Measurements from ENCODE around the gene SLC38A8.

SLC38A8 gene

DNA sequence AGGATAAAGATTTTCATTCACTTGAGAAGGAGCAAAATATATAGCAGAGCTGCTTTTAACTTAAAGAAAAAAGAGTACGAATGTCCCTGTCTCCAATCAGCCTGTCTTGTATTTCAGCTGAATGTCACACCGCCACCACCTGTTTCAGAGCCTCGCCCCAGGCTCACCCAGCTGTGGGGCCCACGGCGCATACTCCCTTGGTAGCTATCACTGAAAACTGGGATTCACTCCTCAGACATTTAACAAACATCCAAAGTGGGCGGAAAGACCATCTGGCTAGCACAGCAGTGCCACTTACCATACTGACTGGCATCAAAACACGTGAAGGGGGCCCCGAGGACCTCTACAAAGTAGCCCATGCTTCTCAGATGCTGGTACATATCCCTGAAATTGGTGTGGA, 25.4 kb upstream of the SLC38A8 start:
- no peak for DNase-seq

DNA sequence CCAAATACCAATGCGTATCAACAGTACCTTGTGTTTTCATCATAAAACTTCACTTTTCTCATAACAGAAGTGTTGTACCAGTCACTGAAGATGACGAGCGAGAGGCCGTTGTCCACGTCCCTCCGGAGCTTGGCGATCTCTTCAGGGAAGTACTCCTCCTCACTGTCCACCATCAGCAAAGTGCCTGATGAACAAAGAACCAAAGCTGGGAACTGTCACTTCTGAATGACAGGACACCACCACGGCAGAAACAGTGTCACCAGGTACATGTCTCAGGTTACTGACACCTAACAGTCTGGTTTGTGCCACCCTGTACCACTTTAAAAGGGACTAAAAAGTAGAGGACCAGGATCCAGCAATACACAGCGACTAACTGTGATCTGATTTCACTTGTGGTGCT, 25.0 kb upstream of the SLC38A8 start:
- DNase-seq: no peak

DNA sequence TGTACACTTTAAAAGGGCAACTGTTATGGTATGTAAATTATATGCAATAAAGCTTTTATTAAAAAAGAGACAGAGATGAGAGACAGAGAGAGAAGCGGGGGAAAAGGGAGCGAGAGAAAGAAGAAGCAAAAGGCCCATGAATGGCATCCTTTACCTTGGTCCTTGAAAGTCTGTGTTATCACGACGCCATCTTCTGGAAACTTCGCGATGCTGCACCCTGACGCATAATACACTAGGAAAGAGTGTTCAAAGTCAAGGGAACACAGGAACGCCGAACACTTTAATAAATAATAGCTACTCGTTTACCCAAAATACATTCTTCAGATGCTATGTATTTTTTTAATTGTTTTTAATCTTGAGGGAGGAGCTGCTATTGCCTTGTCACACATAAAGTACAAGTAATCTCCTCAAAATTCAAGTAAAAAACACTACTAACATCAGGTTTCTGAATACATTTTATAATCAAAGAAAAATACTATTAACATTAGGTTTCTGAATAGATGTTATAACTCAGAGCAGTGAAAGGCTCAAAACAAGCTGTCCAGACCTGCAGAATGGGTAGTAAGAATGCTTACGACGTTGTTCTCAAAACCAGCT, 23.0 kb upstream of the SLC38A8 start:
- peak; percentile 51 for DNase-seq

DNA sequence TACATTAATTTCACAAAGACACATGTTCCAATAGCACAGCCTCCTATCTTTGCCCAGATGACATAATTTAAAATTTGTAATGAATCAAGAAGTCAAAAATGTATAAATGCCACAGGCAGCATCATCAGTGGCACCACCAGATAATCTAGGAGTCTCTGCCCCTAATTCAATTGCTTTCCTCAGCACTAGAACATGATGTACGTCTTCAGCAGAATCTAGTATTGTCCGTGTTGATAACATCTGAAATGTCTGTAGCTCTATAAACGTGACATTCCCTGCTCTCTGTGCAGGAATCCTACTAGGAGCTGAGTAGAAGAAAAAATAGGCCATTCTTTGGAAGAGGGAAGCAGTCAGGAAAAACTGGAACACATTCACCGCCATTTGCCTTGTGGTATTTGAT, 21.4 kb upstream of the SLC38A8 start:
- DNase-seq: no peak

DNA sequence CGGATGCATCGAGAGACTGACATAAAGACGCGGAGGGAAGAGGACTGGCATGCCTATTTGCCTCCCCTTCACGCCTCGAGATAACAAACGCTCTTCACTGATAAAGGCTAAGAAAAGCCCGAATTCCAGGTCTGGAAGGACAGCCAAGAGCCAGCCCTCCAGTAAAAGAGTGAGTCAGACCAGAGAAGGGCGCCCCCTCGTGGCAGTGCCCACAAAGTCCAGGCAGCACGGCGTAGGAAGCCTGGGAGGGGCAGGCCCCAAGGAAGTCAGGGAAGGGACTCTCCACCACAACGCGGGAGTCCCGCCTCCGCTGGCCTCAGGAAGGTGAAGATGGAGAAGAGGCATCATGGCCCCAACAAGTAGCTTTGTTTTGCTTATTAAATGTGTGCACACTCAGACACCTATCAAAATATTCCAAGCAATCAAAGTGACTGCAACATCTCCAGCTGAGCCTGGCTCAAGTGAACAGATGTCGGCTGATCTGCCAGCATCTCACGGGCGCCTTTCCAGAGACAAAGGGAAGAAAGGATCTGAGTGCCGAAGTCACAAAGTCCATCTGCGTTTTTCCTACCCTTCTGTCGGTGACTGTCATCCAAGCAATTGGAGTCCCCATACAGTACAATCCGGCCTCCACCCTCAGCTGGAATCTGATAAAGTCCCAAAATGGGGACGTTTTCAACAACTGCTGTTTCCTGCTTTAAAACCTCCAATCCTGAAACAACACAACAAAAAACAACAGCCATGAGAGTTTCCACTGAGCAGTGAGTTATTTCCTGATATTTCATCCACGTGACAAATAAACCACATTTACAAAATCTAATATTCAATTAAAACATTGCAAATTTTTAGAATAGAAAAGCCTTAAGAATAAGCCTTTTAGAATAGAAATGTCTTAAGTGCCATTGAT, 20.4 kb upstream of the SLC38A8 start:
- DNase-seq: peak; percentile 30

DNA sequence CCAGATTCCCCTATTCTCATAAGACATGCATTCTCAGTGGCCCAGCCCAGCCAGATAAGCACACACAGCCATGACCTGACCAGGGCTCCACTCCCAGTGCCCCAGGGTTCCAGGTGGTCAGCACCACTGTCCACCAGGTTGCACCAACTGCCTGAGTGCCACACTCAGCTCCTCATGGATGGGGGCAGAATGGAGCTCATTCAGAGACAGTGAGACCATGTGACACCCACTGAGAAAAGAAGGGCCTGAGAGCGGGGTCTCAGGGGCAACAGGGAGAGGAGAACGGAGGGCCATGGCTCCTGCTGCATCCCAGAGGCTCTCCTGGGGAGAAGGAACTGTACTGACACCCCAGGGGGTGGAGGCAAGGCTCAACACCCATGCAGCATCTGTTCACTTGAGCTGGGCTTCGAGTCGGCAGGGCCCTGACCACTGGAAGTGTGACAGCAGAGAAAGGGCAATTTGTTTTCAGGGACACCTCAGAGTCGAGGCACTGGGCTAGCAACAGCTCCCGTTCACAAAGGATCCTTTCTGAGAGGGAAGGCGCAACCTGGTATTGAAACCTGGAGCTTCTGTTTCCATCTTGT, 18.7 kb upstream of the SLC38A8 start:
- no peak for DNase-seq

DNA sequence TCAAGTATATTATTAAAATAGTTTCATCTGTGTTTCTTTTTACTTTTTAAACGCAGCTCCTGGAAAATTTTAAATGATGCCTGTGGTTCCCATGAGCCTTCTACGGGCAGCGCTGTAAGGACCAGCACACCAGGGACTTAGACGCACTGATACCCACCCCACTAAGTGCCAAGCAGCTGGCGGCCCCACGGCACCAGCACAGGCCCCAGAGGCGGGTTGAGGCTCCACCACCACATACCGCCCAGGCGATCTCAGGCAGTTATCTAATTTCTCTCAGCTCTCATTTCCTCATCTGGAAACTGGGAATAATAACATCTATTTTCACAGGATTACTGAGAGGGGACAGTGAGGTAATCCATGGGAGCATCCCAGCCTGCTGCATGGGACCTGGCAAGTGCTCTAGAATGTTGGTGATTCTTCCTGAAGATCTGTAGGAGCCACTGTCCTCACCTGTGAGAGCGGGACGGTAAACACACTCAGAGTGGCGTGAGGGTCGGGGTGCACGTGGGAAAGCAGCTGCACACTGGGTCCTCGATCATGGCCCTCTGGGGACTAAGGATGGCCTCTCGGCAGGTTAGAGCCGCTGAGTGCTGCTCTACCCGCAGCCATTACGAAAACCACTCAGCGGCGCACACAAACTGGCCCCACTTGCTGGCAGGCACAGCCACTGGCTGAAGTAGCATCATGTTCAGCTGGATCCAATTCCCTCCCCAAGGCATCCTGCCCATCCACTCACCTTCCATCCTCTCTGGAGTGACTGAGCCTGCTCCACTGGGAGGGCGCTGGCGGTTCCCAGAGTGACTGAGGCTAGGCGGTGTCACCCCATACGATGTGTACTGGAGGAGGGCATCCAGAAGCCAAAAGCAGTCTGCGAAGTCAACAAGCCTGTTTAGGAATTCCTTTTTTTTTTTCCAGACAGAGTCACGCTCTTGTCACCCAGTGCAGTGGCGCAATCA, 17.6 kb upstream of the SLC38A8 start:
- no peak for DNase-seq

DNA sequence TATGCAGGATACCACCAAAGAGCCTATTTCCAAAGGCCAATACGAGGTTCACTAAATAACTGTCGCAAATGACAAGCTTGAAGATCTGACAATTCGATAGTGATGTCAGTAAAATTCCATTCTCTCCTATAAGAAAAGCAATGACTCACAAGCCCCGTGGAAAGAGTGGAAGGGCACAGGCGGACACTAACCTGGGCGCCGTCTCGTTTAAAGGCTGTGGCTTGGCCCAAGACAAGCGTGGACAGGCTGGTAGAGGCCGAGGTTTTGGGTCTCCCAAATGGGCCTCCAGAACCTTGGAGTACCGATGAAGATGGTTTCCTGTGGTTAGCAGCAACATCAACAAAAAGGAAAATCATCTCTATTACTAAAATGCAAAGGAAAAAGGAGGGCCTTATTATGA, 16.5 kb upstream of the SLC38A8 start:
- DNase-seq: no peak

DNA sequence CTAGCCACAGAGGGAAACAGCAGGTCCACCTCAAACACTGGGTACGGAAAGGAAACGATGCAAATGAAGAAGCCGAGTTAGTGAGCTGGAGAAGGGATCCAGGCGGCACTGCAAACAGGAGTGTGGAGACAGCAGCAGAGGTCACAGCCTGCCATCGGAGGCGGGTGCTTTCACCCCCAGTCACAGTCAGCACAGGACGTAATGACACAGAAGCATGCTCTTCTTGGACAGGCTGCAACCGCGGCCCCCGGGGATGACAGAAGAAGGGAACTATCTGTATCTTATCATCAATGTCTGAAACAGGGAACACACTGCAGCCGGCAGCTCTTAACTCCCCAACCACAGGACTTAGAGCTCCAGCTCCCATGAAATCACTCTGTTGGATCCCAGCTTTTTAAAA, 16.1 kb upstream of the SLC38A8 start:
- DNase-seq: no peak

DNA sequence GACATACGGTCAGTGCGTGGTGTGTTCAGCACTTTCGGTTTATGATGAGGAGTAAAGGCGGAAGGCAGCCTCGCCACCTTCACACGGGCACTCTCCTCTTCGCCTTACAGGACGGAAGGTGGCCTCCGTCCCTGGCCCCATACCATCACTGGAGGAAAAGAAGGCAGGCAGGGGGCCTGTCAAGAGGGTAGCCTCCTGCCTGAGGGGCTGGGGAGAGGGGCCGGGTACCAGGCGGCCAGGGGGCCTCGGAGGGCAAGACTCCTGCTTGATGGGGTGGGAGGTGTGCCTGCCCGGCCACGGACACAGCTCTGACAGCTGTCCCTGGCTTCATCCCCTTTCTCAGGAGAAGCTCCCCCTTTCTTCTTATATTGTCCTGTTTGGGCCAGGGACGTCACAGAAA, 15.6 kb upstream of the SLC38A8 start:
- no peak for DNase-seq

DNA sequence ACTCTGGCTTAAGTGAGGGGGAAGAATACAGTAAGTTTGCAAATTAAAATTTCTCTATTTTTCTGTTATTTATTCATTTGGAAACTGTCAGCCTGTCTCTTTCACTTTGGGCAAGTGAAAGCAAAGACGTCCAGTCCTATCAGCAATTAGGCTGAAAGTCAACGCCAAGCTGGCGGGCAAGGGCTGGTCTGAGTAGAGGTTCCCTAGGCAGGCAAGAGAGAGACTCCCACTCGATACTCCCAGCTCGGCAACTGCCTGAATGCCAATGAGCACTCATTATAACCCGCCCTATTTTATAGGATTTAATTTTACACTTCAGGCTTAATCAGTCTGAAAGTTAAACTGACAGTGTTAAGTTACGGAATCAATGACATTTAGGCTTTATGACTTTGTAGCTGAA, 14.3 kb upstream of the SLC38A8 start:
- DNase-seq: no peak

DNA sequence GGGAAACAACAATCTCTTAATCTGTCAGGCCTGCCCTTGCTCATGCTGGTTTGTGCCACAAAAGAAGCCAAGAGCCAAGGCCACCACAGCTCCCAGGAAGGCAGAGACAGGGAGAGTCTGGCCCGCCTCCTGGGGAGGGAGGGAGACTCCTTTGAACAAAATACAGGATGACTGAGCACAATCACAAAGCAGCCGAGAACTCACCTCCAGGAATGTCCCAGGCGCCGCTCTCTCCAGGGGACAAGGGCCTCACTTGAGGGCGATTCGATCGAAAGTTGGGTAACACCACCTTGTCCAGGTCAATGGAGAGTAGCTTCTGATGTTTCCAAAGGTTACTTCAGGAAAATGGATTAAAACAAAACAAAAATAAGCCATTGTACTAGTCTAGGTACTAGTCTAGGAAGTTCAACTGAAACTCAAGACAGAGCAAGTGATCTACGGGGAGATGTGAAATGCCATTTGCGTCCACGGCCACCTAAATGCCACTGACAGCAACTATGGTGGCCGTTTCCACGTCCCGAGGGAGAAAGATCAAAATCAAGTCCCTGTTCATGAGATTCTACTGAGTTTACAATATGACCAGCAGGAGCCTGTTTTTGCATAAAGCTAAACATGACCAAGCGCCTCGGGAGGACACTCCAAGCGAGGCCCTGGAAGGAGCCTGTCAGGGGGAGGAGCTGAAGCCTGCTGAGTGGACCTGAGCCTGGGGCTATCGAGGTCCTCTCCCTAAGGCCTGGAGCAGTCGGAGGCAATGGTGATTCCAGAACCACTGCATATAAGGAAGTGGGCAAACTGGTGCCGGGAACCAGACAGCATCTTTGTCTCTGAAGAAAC, 13.4 kb upstream of the SLC38A8 start:
- DNase-seq: no peak

DNA sequence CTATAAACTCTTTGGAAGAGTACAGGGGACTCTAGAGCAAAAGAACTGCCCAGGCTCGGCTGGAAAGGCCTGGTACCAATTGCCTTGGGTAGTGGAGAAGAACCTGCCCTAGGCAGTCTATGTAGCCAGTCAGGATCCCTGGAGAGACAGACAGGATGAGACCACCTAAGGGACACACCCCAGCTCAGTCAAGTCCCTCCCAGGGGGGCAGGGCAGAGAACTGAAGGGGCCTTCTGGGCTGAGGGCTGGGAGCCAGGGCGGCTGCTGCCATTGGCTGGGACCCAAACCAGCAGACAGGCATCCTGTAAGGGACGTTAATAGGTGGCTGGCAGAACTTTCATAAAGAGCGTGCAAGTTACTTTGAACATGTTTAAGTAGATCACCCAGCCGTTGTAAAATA, 12.8 kb upstream of the SLC38A8 start:
- no peak for DNase-seq

DNA sequence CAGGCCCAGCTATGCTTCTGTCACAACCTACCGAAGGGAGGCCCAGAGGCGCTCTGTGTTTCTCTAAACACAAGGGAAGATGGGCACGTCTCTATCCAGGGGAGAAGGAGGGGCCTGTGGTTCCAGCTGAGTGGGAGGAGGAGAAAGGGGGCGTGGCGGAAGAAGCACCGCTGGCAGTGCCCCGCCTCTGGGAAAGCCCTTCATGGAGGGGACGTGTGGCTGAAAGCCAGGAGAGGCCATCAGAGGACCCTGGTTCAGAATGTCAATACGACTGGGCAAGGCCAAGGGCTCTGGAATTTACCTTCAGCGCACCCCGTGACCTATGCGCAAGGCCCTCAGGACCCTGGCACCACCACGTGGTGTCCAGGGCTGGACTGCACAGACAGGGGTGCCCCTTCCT, 12.3 kb upstream of the SLC38A8 start:
- no peak for DNase-seq

DNA sequence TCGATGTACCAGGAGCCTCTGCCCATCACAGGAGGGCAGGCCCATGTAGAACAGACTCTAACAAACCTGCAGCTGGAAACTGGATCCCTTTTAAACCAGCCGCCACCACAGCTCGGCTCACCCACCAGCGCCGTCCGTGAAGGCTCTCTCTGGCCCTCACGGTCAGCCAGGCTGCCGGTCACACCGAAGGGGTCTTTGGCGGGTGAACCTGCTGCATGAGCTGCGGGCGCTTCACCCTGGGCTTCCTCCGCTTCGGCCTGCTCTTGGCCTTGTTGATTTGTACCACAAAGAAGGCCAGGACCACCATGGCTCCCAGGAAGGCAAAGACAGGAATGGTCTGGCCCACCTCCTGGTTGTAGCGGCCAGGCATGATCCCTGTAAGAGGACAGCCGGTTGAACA, 11.7 kb upstream of the SLC38A8 start:
- no peak for DNase-seq

DNA sequence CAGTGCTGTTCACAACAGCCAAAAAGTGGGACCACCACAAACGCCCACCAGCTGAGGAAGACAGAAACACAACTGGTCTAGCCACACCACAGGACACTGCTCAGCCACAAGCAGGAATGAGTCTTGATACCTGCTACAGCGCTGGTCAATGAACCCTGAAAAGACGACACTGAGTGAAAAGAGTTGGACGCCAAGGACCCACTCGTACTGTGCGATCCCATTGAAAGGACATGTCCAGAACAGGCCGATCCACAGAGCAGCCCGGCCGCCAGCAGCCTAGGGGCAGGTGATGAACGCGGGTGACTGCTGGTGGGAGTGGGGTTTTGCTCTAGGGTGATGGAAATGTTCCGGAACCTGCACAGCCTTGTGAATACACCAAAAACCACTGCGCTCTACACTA, 10.6 kb upstream of the SLC38A8 start:
- no peak for DNase-seq

DNA sequence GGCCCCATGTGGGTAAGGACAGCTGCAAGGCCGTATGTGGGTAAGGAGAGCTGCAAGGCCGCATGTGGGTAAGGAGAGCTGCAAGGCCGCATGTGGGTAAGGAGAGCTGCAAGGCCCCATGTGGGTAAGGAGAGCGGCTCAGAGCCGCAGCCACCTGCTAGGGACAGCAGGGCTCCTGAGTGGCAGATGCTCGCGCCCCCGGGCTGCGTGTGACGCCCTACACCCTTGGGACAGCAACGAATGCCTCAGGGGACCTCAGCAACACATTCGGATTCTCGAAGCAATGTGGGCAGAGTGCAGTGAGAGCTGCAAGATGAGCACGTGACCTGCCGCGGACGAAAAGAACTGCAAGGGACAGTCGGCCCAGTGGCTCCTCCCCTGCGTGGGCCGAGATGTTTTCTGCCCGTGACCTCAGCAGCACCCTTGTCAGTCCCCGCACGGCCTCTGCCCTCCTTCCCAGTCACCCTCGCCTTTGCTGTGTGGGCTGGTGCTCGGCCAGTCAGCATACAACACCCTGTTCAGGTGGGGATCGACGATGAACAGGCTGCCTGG, 9.6 kb upstream of the SLC38A8 start:
- DNase-seq: no peak

DNA sequence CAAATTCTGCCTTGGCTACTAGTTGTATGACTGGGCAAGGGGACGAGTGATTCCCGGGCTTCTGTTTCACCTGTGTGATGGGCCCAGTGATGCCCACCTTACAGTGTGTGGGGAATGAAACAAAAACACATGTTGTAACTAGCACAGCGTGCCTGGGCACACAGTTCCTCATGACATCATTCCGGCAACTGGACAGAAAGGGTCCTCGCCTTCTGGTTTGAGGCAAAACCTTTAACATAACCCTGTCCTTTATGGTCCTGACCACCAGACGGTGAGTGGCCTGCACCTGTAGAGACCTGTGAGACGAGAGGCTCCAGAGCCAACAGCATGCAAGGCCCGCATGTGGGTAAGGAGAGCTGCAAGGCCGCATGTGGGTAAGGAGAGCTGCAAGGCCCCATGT, 7.7 kb upstream of the SLC38A8 start:
- no peak for DNase-seq

DNA sequence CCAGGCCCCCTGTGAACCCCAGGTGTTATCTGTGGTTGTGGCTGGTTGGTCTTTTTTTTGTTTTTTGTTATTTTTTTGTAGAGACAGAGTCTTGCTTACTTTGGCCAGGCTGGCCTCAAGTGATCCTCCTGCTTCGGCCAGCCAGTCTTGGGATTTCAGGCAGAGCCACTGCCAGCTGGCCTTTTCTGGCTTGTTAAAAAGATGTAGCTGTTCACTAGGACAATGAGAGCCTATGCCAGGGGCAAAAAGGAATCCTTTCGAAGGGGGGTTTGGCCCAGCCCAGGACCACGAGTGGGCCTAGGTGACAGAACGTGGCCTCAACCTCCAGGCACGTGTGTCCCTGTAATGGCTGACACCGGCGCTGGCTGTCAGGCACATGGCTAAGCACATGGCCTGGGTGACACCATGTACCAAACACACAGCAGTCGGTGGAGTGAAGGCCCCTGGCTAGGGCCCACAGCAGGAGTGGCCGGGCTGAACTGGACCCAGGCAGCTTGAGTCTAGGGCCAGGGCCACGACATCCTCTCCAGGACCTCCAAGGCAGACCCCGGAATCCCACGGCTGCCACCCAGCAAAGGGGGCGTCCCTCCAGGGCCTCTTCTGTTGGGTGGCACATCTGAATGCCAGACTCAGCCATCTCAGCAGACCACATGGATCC, 6.9 kb upstream of the SLC38A8 start:
- no peak for DNase-seq

DNA sequence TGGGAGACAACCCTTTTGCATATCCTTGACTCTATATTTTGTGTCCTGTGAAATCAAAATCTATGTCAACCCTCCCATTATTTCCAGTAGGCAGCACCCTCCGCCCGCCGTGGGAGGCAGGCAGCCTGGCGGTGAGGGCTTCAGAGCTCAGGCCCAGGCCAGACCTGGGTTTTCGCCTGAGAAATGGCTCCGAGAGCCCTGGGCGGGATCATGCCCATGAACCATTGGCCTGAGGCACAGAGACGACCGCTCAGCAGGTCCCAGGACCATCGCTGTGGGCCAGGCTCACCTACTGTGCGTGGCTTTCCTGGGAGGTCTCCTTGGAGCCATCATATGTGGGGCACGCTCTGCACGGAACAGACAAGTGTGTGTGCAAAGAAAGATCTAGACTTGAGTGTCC, 6.3 kb upstream of the SLC38A8 start:
- no peak for DNase-seq

DNA sequence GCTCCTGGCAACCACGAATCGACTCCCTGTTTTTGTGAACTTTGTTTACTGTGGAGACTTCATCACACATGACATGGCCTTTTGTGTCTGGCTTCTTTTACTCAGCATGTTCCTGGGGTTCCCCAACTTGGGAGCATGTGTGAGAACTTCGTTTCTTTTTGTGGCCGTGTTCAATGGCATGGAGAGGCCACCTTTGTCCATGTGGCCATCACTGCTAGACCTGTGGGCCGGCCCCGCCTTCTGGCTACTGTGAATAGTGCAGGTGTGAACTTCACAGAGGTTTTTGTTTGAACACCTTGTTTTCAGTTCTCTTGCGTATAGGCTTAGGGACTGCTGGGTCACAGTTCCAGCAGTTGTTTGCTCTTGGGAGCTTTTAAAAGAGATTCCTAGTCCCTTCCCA, 5.7 kb upstream of the SLC38A8 start:
- no peak for DNase-seq

Measured in NCI-H1092 treated with DMSO at 0.1 percent for 48 hours (cell line).